A549 (cell line): Measurements from ENCODE around the gene SCNN1A. TPM values are rescaled to one million over a fixed set of nuclear protein-coding genes. Genes with fewer than 3 reads are reported as not detected.

Experiments used
- ATAC-seq, 2 experiments: fragments of 200-7000 bp in 1 of 2; fragments of >200 bp in 1 of 2; cut with Nextera tagmentation in 1 of 2; cut with Tn5 transposase in 1 of 2; 3 replicates each; pipeline versions ENCODE4 v1.8.0 to v1.9.1; 2018 to 2020; ENCODE audit warnings: mild to moderate bottlenecking in 1 of 2, moderate library complexity in 1 of 2
- CTCF ChIA-PET: fragments of 300-600 bp; sonication (Branson Sonifier 250); formaldehyde crosslinking; extraction: SDS; loops from one replicate; lab custom pipeline; 2021; ENCODE audit warnings: antibody characterized with exemption, inconsistent platforms; lab: Yijun Ruan, JAX
- POLR2A ChIA-PET: fragments of 350-600 bp; formaldehyde crosslinking; extraction: SDS; loops from one replicate; lab custom pipeline; 2021; ENCODE audit warnings: antibody characterized with exemption, inconsistent platforms; lab: Yijun Ruan, JAX
- DNase-seq, 2 experiments: peaks; one replicate each; pipeline versions ENCODE4 v3.0.0 to v3.0.0-alpha.2; 2011 to 2016; ENCODE audit warnings: low read depth in 1 of 2, low spot score in 1 of 2
- FAIRE-seq: peaks from 2 replicates; lab custom pipeline; 2011; peaks lifted over from hg19 to GRCh38; lab: Jason Lieb, UNC
- H3K27ac ChIP-seq, 2 experiments: fragments of >200 bp; sonication (Bioruptor Twin); formaldehyde crosslinking; 3 replicates each; pipeline ENCODE4 v1.5.1; 2016 to 2017
- H3K4me1 ChIP-seq: fragments of >200 bp; sonication (Bioruptor Twin); formaldehyde crosslinking; 3 replicates; pipeline ENCODE4 v1.6.1; 2016
- H3K4me2 ChIP-seq: fragments of >200 bp; sonication (Bioruptor Twin); formaldehyde crosslinking; 3 replicates; pipeline ENCODE4 v1.6.1; 2016
- H3K4me3 ChIP-seq: fragments of >200 bp; sonication (Bioruptor Twin); formaldehyde crosslinking; 3 replicates; pipeline ENCODE4 v1.5.1; 2016
- H3K9me3 ChIP-seq: fragments of >200 bp; sonication (Bioruptor Twin); formaldehyde crosslinking; 3 replicates; pipeline ENCODE4 v1.6.1; 2016
- ATOH8 ChIP-seq: fragments of 250-450 bp; sonication (Bioruptor Pico); IDR thresholded peaks from 2 replicates; pipeline ENCODE4 v1.5.0; 2020; ENCODE audit warnings: low read depth, mild to moderate bottlenecking, moderate library complexity
- CBX2 ChIP-seq: fragments of 200-600 bp; sonication (generic); IDR thresholded peaks from 2 replicates; pipeline ENCODE4 v1.6.1; 2016; ENCODE audit warnings: low read depth, mild to moderate bottlenecking, borderline replicate concordance
- CBX8 ChIP-seq: fragments of 200-600 bp; sonication (generic); IDR thresholded peaks from 2 replicates; pipeline ENCODE4 v1.6.1; 2016
- CEBPB ChIP-seq, 2 experiments: fragments of >200 bp in 1 of 2; sonication (Bioruptor Twin) in 1 of 2; formaldehyde crosslinking in 1 of 2; IDR thresholded peaks; 2 replicates each; pipeline ENCODE4 v1.6.1; 2012 to 2016
- CHD4 ChIP-seq: fragments of 200-600 bp; sonication (generic); IDR thresholded peaks from 2 replicates; pipeline ENCODE4 v1.6.1; 2016; ENCODE audit warnings: antibody characterized with exemption, mild to moderate bottlenecking, borderline replicate concordance
- CTCF ChIP-seq: fragments of >200 bp; sonication (Bioruptor Twin); formaldehyde crosslinking; IDR thresholded peaks from 3 replicates; pipeline ENCODE4 v1.5.1; 2016
- E2F6 ChIP-seq: IDR thresholded peaks from 2 replicates; pipeline ENCODE4 v1.6.1; 2012; ENCODE audit warnings: low read depth, borderline replicate concordance
- FOSB ChIP-seq: fragments of 250-450 bp; sonication (Bioruptor Pico); IDR thresholded peaks from 2 replicates; pipeline ENCODE4 v1.5.0; 2020; ENCODE audit warnings: mild to moderate bottlenecking, moderate library complexity
- FOXS1 ChIP-seq: fragments of 250-450 bp; sonication (Bioruptor Pico); IDR thresholded peaks from 2 replicates; pipeline ENCODE4 v1.5.0; 2020; ENCODE audit warnings: mild to moderate bottlenecking, moderate library complexity
- GATA3 ChIP-seq: IDR thresholded peaks from 2 replicates; pipeline ENCODE4 v1.6.1; 2012; ENCODE audit warnings: borderline replicate concordance
- HDAC2 ChIP-seq: fragments of 200-600 bp; sonication (generic); IDR thresholded peaks from 2 replicates; pipeline ENCODE4 v1.6.1; 2016
- HMGXB4 ChIP-seq: fragments of 250-450 bp; sonication (Bioruptor Pico); IDR thresholded peaks from 2 replicates; pipeline ENCODE4 v1.5.0; 2021; ENCODE audit warnings: mild to moderate bottlenecking, moderate library complexity, borderline replicate concordance
- KDM1A ChIP-seq: fragments of 200-600 bp; sonication (generic); IDR thresholded peaks from 2 replicates; pipeline ENCODE4 v1.6.1; 2016; ENCODE audit warnings: low read depth, mild to moderate bottlenecking
- PBX3 ChIP-seq: IDR thresholded peaks from 2 replicates; pipeline ENCODE4 v1.6.1; 2012
- POLR2A ChIP-seq: IDR thresholded peaks from 2 replicates; pipeline ENCODE4 v1.6.1; 2012; ENCODE audit warnings: mild to moderate bottlenecking, low read length
- RARB ChIP-seq: fragments of 250-450 bp; sonication (Bioruptor Pico); IDR thresholded peaks from 2 replicates; pipeline ENCODE4 v1.8.0; 2021; ENCODE audit warnings: mild to moderate bottlenecking, moderate library complexity
- RCOR1 ChIP-seq: fragments of 150-350 bp; IDR thresholded peaks from 2 replicates; pipeline ENCODE4 v1.6.1; 2014; ENCODE audit warnings: antibody characterized with exemption, low read length, low read depth
- USF2 ChIP-seq: fragments of 450-650 bp; IDR thresholded peaks from 2 replicates; pipeline ENCODE4 v1.6.1; 2014; ENCODE audit warnings: antibody characterized with exemption
- ZSCAN20 ChIP-seq: fragments of 250-450 bp; sonication (Bioruptor Pico); IDR thresholded peaks from 2 replicates; pipeline ENCODE4 v1.8.0; 2022; ENCODE audit warnings: mild to moderate bottlenecking, moderate library complexity
- WGBS: methylation state at CpG from one replicate; pipeline ENCODE4 v1.1.6; 2017; ENCODE audit errors: missing lambda C conversion rate; 5-methylcytosine and 5-hydroxymethylcytosine counted together
- polyA plus RNA-seq, 4 experiments: library from polyadenylated mRNA; depleted of rRNA in 3 of 4; stranded (reverse); fragments of >200 nt; fragmentation: RNase III in 1 of 4; extraction: RNeasy Plus Mini Kit Qiagen cat#74134 plus additional on column Dnase treatment in 1 of 4; gene quantifications; 2 replicates in 3 of 4; 3 replicates in 1 of 4; pipeline ENCODE4 v1.2.3, GENCODE V29; 2011 to 2017

Gene SCNN1A
- polyA plus RNA-seq, 2 of the 4 experiments (the other 2 are of a cell fraction) = 6.0 to 7.0 TPM

- WGBS = 79% methylated on average over 9 of the region's 9 CpGs
- Histone ChIP-seq H3K4me1 (no peaks in the 10 kb centered on the region), H3K27ac (peak overlapping the region in 1 of 2 experiments; percentile 69; a peak in 3 of 6 replicates), H3K9me3 (no peaks in the 10 kb centered on the region), H3K4me3 (no peak overlapping the region), H3K4me2 (no peak overlapping the region)
- CTCF ChIA-PET = interaction anchor here (0.7 to 29.7 kb wide), 5 partner anchors 14 to 571 kb away, joined by 3 to 705 read pairs (median 5); partner anchors contain the start of gene SCNN1A
- POLR2A ChIA-PET = interaction anchor here (0.6 to 1.2 kb wide), 4 partner anchors 11 to 337 kb away, joined by 3 to 9 read pairs (median 4); partner anchors contain the start of gene ZNF384
- FAIRE-seq (no peak), DNase-seq (no peak), ATAC-seq (peak; percentile 10 to 14; a peak in 2 of 6 replicates)
- TF ChIP-seq E2F6 (no peak), CBX8 (no peak), CHD4 (no peak), FOXS1 (CRISPR knock-in tag) (no peak), CTCF (no peak), HDAC2 (no peak), RARB (no peak), FOSB (no peak), POLR2A (no peak), CBX2 (no peak), USF2 (no peak), KDM1A (no peak), ZSCAN20 (no peak), GATA3 (no peak), CEBPB (IDR thresholded peaks at IDR 0.05) (no peak), RCOR1 (no peak), HMGXB4 (CRISPR knock-in tag) (no peak), ATOH8 (CRISPR knock-in tag) (no peak), PBX3 (no peak)
Measured at GRCh38 chr12:6352193-6353173, 22.9 kb downstream of the SCNN1A start.
